Transverse colon (tissue), 4 donors: ENCODE data around the gene RNFT1. TPM values are rescaled to one million over a fixed set of nuclear protein-coding genes. Genes with fewer than 3 reads are reported as not detected.

ENCODE experiments used
- DNase-seq: peaks from one replicate; pipeline ENCODE4 v3.0.0-alpha.2; 2019
- H3K27ac ChIP-seq, 4 donors: fragments of 200-600 bp; sonication (generic); 2 replicates each; pipeline ENCODE4 v1.5.1; 2016 to 2018; ENCODE audit warnings: inconsistent platforms in 4 of 4
- H3K27me3 ChIP-seq: fragments of 200-600 bp; sonication (generic); 2 replicates; pipeline ENCODE4 v1.5.1; 2017; ENCODE audit warnings: inconsistent platforms
- H3K36me3 ChIP-seq, 4 donors: fragments of 200-600 bp; sonication (generic); 2 replicates each; pipeline ENCODE4 v1.5.1; 2017 to 2019; ENCODE audit warnings: inconsistent platforms in 4 of 4
- H3K4me1 ChIP-seq, 4 donors: fragments of 200-600 bp; sonication (generic); 2 replicates each; pipeline ENCODE4 v1.5.1; 2017 to 2020; ENCODE audit warnings: inconsistent platforms in 4 of 4
- H3K4me3 ChIP-seq, 4 donors: fragments of 200-600 bp; sonication (generic); 1 replicate in 1 of 4; 2 replicates in 3 of 4; pipeline versions ENCODE4 v1.5.1 to v1.6.1; 2017 to 2019; ENCODE audit warnings: inconsistent platforms in 4 of 4
- H3K9me3 ChIP-seq, 2 donors: fragments of 200-600 bp; sonication (generic); 2 replicates each; pipeline ENCODE4 v1.5.1; 2017 to 2019; ENCODE audit warnings: inconsistent platforms in 2 of 2
- CTCF ChIP-seq, 5 experiments: fragments of 200-600 bp in 3 of 5; fragments of 450-650 bp in 2 of 5; sonication (generic) in 3 of 5; IDR thresholded peaks; 1 replicate in 2 of 5; 2 replicates in 3 of 5; pipeline ENCODE4 v1.5.1; 2016 to 2017; ENCODE audit warnings: antibody characterized with exemption in 5 of 5, inconsistent platforms in 3 of 5, mild to moderate bottlenecking in 2 of 5, moderate library complexity in 1 of 5
- EP300 ChIP-seq: sonication (generic); formaldehyde crosslinking; IDR thresholded peaks from one replicate; pipeline ENCODE4 v1.6.1; 2017; ENCODE audit warnings: antibody characterized with exemption, low read depth
- POLR2A ChIP-seq: fragments of 450-650 bp; IDR thresholded peaks from one replicate; pipeline ENCODE4 v1.6.1; 2016; ENCODE audit warnings: antibody characterized with exemption, mild to moderate bottlenecking, moderate library complexity
- POLR2AphosphoS5 ChIP-seq, 3 donors: sonication (generic); formaldehyde crosslinking; IDR thresholded peaks; one replicate each; pipeline ENCODE4 v1.6.1; 2016; ENCODE audit warnings: antibody characterized with exemption in 3 of 3
- WGBS, 2 donors: methylation state at CpG; one replicate each; pipeline ENCODE4 v1.1.5; 2018; ENCODE audit warnings: low coverage in 1 of 2; 5-methylcytosine and 5-hydroxymethylcytosine counted together
- in situ Hi-C, 4 donors: fragments of 200-750 bp; cut with MboI; loops; one replicate each; pipeline versions ENCODE4 v1.15.0 to v1.15.1; 2017; ENCODE audit warnings: low sequenced_read_pairs in 3 of 4, low pct_ligation_motif_present in 1 of 4, low pct_unique_long_range_greater_than_20kb in 1 of 4
- intact Hi-C: fragments of 100-400 bp; cut with DNase I; formaldehyde crosslinking; loops from one replicate; pipeline ENCODE4 v1.15.1; 2023; ENCODE audit warnings: low total_unique reads
- small RNA-seq, 4 donors: library from RNA; depleted of rRNA; stranded (forward); fragments of <200 nt; gene quantifications; one replicate each; pipeline ENCODE3, GENCODE V24; 2016
- total RNA-seq, 4 donors: library from RNA; depleted of rRNA; stranded (reverse); fragments of >200 nt; gene quantifications; one replicate each; pipeline ENCODE4 v1.1.0, GENCODE V29; 2016

RNFT1 gene
- total RNA-seq, 4 donors from 2014 or later: 10.3 to 72.6 (median 37.4) TPM

- DNase-seq: no peak
- intact Hi-C loops: no loop called here
- 81 to 84% methylated on average over 2 of the region's 2 CpGs for WGBS, 2 donors
- Histone ChIP-seq H3K9me3 (no peaks in the 10 kb centered on the region), H3K27ac (no peak overlapping the region), H3K27me3 (no peaks in the 10 kb centered on the region), H3K4me3 (no peak overlapping the region), H3K36me3 (no peaks in the 10 kb centered on the region), H3K4me1 (peaks cover 0 to 7% (median 1%) of the 10 kb centered on the region in 4 donors)
- in situ Hi-C loops: loop anchor here in 2 of 4 donors (25.0 kb wide), 2 partner anchors 134 to 184 kb away; partner anchors contain the start of gene HEATR6 (in 1 of the 2)
- TF ChIP-seq CTCF (IDR thresholded peaks at IDR 0.05) (no peak), EP300 (no peak), POLR2AphosphoS5 (IDR thresholded peaks at IDR 0.05) (no peak), POLR2A (no peak)
These were observed 61.1 kb downstream of the RNFT1 start for GRCh38 chr17:59903455-59903854.

Small RNA genes lying within 50 kb of the gene (small RNA-seq; reads per million reads assigned to genes)
- 0 reads per million in 4 donors for gene RPS29P21

Other genes starting within 250 kb of the RNFT1 start
- gene TUBD1, start 71.8 kb downstream of the RNFT1 start, total RNA-seq: 10 to 100 TPM in 1 of 4 donors, 1 to 10 TPM in 2, under 1 TPM in 1; 0.80 to 13.3 (median 4.1) TPM
- gene RPS6KB1, start 71.6 kb downstream of the RNFT1 start, total RNA-seq: 10 to 100 TPM; 18.3 to 51.3 (median 28.1) TPM
- 10 to 100 TPM in 2 of 4 donors, 1 to 10 TPM in 2; 2.6 to 11.3 (median 8.1) TPM for gene HEATR6, start 114.2 kb upstream of the RNFT1 start, total RNA-seq
- 100 to 1,000 TPM in 3 of 4 donors, 10 to 100 TPM in 1; 15.7 to 359 (median 246) TPM for gene CA4, start 185.2 kb upstream of the RNFT1 start, total RNA-seq